Uterus (tissue), 4 donors: ENCODE data around the gene TIPRL. TPM values are rescaled to one million over a fixed set of nuclear protein-coding genes. Genes with fewer than 3 reads are reported as not detected.

ENCODE experiments used
- DNase-seq, 2 donors: peaks; one replicate each; pipeline ENCODE4 v3.0.0-alpha.2; 2019 to 2020
- H3K27ac ChIP-seq, 2 donors: fragments of 200-600 bp; sonication (generic); 1 replicate in 1 of 2; 2 replicates in 1 of 2; pipeline ENCODE4 v1.5.1; 2016 to 2018
- H3K27me3 ChIP-seq, 2 donors: fragments of 200-600 bp; sonication (generic); one replicate each; pipeline ENCODE4 v1.5.1; 2018 to 2019; ENCODE audit warnings: control low read depth in 1 of 2
- H3K36me3 ChIP-seq, 2 donors: fragments of 200-600 bp; sonication (generic); one replicate each; pipeline ENCODE4 v1.5.1; 2019; ENCODE audit warnings: control low read depth in 1 of 2
- H3K4me1 ChIP-seq, 2 donors: fragments of 200-600 bp; sonication (generic); one replicate each; pipeline ENCODE4 v1.5.1; 2018 to 2019; ENCODE audit warnings: control low read depth in 1 of 2
- H3K4me3 ChIP-seq, 2 donors: fragments of 200-600 bp; sonication (generic); 1 replicate in 1 of 2; 2 replicates in 1 of 2; pipeline ENCODE4 v1.5.1; 2018 to 2019; ENCODE audit warnings: mild to moderate bottlenecking in 1 of 2
- H3K9me3 ChIP-seq, 2 donors: fragments of 200-600 bp; sonication (generic); one replicate each; pipeline ENCODE4 v1.5.1; 2019; ENCODE audit warnings: control low read depth in 1 of 2
- POLR2A ChIP-seq, 2 donors: fragments of 450-650 bp; IDR thresholded peaks; one replicate each; pipeline ENCODE4 v1.6.1; 2016; ENCODE audit warnings: antibody characterized with exemption in 2 of 2, mild to moderate bottlenecking in 1 of 2, moderate library complexity in 1 of 2
- intact Hi-C: fragments of 100-400 bp; cut with DNase I; formaldehyde crosslinking; loops from one replicate; pipeline ENCODE4 v1.15.1; 2023; ENCODE audit warnings: low total_unique reads
- total RNA-seq, 4 donors: library from RNA; depleted of rRNA in 3 of 4; stranded (reverse); fragments of >200 nt in 3 of 4; gene quantifications; one replicate each; pipeline versions ENCODE4 v1.1.0 to v1.2.4, GENCODE V29; 2014 to 2023
- TF ChIP-seq, protein P1 (sequence below), 4 experiments: fragments of 200-600 bp in 2 of 4; fragments of 450-650 bp in 2 of 4; sonication (generic) in 2 of 4; IDR thresholded peaks; one replicate each; pipeline ENCODE4 v1.5.1; 2016 to 2019; ENCODE audit warnings: antibody characterized with exemption in 4 of 4, mild to moderate bottlenecking in 2 of 4, moderate library complexity in 1 of 4
- donor health status: DM: yes; HTN: yes; CAD: no.

The TIPRL gene
- total RNA-seq, 4 donors from 2014 or later = 9.5 to 59.2 (median 28.3) TPM

DNA sequence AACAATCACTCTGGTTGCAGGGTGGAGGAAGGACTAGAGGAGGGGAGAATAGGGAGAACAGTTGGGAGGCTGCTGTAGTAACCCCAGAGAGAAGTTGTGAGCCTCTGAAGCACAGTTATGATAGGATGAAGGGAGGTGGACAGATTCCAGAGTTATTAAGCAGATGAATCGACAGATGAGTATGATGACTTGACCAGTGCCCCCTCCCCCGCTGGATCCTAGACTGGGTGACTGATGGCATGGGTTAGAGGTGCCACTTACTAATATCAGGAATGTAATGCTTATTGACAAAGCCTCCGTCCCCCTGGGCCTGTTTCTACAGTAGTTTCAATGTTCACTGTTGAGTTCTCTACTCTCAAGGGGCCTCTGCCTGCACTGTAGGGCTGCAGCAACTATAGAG, 14.0 kb upstream of the TIPRL start:
- H3K4me1 ChIP-seq = no peaks in the 10 kb centered on the region
- no peak overlapping the region for H3K27ac ChIP-seq
- no peak overlapping the region for H3K4me3 ChIP-seq
- TF ChIP-seq POLR2A (IDR thresholded peaks at IDR 0.05) = no peak
- TF ChIP-seq, protein P1, sequence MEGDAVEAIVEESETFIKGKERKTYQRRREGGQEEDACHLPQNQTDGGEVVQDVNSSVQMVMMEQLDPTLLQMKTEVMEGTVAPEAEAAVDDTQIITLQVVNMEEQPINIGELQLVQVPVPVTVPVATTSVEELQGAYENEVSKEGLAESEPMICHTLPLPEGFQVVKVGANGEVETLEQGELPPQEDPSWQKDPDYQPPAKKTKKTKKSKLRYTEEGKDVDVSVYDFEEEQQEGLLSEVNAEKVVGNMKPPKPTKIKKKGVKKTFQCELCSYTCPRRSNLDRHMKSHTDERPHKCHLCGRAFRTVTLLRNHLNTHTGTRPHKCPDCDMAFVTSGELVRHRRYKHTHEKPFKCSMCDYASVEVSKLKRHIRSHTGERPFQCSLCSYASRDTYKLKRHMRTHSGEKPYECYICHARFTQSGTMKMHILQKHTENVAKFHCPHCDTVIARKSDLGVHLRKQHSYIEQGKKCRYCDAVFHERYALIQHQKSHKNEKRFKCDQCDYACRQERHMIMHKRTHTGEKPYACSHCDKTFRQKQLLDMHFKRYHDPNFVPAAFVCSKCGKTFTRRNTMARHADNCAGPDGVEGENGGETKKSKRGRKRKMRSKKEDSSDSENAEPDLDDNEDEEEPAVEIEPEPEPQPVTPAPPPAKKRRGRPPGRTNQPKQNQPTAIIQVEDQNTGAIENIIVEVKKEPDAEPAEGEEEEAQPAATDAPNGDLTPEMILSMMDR (IDR thresholded peaks at IDR 0.05) = no peak
- peaks cover 0 to 4% of the 10 kb centered on the region in 2 donors for H3K9me3 ChIP-seq
- no peak for DNase-seq
- H3K27me3 ChIP-seq = no peaks in the 10 kb centered on the region
- intact Hi-C loops = no loop called here
- no peaks in the 10 kb centered on the region for H3K36me3 ChIP-seq

DNA sequence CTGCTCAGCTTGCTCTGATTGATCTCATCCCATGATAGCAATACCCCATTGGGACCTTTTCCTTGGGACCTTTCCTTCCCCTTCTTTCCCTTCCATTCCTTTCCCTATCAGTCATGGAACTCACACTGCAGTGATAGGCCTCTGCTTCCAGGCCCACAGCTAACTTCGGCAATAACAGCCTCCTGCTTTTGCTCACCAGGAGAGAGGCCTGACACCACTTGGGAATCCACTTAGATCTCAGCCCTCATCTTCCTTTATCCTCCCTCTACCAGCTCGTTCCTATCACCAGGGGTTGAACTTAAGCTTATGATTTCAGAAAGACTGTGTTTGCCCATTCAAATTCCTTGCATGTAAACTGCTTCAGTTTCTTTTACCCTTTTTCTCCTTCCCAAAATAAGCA, 11.0 kb upstream of the TIPRL start:
- DNase-seq = no peak
- TF ChIP-seq, protein P1 (IDR thresholded peaks at IDR 0.05) = no peak
- TF ChIP-seq POLR2A (IDR thresholded peaks at IDR 0.05) = no peak
- H3K4me1 ChIP-seq = no peaks in the 10 kb centered on the region

DNA sequence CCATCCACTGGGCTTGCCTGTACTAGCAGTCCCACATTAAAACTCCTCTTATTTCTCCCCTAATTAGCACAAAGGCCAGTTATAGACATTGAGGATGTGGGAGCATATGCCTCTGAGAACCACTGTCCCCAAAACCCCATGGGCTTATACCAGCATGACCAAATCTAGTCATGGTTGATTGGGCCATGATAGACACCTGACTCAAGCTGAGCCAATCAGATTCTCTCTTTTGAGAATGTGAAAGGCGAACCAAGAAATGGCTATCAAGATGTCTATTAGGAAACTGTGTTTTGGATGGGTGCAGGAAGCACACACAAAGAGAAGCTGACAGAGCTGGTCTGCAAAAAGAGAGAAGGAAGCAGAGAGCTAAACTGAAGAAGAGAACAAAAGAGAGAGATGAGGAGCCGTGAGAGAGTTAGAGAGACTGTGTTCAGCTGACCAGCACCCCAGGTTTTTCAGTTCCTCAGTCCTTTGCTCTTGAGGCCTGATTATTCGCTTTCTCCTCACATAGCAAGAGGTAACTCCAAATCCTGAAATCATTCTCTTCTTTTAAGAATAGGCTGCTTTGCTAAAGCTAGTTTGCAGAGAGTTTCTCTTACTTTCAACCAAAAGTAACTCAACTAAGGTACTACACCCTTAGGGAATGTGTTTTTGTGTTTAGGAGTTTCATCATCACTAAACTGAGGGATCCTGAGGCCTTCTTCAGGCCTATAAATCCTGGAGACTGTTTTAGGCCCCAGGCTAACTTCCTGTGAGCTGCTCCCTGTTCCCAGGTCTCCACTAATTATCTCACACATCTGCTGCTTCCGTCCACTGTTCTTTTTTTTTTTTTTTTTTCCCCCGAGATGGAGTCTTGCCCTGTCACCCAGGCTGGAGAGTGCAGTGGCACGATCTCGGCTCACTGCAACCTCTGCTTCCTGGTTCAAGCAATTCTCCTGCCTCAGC, 7.9 kb upstream of the TIPRL start:
- no peak for TF ChIP-seq POLR2A (IDR thresholded peaks at IDR 0.05)
- TF ChIP-seq, protein P1 (IDR thresholded peaks at IDR 0.05) = no peak
- intact Hi-C loops = no loop called here
- H3K27ac ChIP-seq = peak overlapping the region; percentile 6 to 46
- DNase-seq = no peak
- H3K4me1 ChIP-seq = no peaks in the 10 kb centered on the region
- no peaks in the 10 kb centered on the region for H3K27me3 ChIP-seq
- no peaks in the 10 kb centered on the region for H3K36me3 ChIP-seq
- no peak overlapping the region for H3K4me3 ChIP-seq
- no peaks in the 10 kb centered on the region for H3K9me3 ChIP-seq

More for the DNA sequence above, 11.0 kb upstream of the TIPRL start:
- H3K9me3 ChIP-seq = no peaks in the 10 kb centered on the region
- H3K36me3 ChIP-seq = no peaks in the 10 kb centered on the region
- intact Hi-C loops = no loop called here
- no peaks in the 10 kb centered on the region for H3K27me3 ChIP-seq
- H3K4me3 ChIP-seq = no peak overlapping the region
- H3K27ac ChIP-seq = peak overlapping the region; percentile 70 to 81

DNA sequence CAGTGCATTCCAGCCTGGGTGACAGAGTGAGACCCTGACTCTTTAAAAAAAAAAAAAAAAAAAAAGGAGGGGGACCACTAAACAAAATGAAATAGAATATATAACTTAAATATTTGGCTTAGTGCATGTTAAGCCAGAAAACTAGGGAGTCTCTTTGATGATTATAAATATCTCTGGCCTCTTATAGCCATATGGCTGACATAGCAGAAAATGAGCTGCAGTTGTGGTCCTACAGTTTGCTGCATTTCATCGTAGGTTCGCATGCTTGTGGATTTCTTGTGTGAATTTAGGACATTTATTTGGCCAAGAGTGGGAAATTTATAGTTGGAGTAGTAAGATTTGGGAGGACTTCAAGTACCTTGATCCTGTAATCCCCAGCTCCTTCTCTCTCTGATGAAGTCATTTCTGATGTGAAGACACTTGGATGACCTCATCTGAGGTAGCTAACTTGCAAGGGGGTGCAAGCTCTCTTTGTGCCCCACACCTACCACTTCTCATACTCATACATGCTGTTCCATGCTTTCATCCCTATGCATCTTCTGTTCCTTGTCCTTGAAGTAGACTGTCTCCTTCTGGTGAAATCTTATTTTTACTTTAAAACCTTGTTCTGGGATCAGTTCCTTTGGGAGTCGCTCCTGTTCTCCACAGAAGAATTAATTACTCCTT, 6.4 kb upstream of the TIPRL start:
- DNase-seq = no peak
- intact Hi-C loops = no loop called here
- Histone ChIP-seq H3K9me3 (no peaks in the 10 kb centered on the region), H3K4me1 (no peaks in the 10 kb centered on the region), H3K36me3 (no peaks in the 10 kb centered on the region), H3K4me3 (no peak overlapping the region), H3K27me3 (no peaks in the 10 kb centered on the region), H3K27ac (peak overlapping the region in 1 of 2 donors; percentile 16)
- no peak for TF ChIP-seq POLR2A (IDR thresholded peaks at IDR 0.05)
- TF ChIP-seq, protein P1 (IDR thresholded peaks at IDR 0.05) = no peak

DNA sequence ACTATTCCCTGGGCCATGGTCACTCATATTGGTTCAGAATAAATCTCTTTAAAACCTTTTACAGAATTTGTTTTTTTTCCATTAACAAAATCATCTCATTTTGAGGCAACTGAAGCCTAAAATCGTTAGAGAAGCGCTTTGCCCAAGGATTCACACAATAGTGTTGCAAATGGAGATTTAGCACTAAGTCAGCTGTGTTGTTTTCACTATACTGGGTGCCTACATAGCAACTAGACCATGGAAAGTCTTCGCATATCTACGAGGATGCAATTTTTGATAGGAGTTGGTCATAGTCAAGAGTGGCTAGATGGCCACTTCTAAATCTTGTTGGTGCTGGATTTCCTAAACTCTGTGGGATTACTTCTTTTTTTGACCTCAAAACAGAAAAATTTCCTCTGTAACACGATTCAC, 530 bp upstream of the TIPRL start:
- Histone ChIP-seq H3K9me3 (no peaks in the 10 kb centered on the region), H3K27me3 (no peaks in the 10 kb centered on the region), H3K36me3 (no peaks in the 10 kb centered on the region), H3K27ac (peak overlapping the region; percentile 86 to 88), H3K4me1 (no peaks in the 10 kb centered on the region), H3K4me3 (peak overlapping the region; percentile 59 to 86)
- DNase-seq = no peak
- intact Hi-C loops = no loop called here
- no peak for TF ChIP-seq POLR2A (IDR thresholded peaks at IDR 0.05)
- TF ChIP-seq, protein P1 (IDR thresholded peaks at IDR 0.05) = no peak
